ENCODE results near the gene ETV6. TPM values are rescaled to one million over a fixed set of nuclear protein-coding genes. Genes with fewer than 3 reads are reported as not detected.

The ETV6 gene
- total RNA-seq, 1 experiment from 2014 or later = 17.2 TPM

DNA sequence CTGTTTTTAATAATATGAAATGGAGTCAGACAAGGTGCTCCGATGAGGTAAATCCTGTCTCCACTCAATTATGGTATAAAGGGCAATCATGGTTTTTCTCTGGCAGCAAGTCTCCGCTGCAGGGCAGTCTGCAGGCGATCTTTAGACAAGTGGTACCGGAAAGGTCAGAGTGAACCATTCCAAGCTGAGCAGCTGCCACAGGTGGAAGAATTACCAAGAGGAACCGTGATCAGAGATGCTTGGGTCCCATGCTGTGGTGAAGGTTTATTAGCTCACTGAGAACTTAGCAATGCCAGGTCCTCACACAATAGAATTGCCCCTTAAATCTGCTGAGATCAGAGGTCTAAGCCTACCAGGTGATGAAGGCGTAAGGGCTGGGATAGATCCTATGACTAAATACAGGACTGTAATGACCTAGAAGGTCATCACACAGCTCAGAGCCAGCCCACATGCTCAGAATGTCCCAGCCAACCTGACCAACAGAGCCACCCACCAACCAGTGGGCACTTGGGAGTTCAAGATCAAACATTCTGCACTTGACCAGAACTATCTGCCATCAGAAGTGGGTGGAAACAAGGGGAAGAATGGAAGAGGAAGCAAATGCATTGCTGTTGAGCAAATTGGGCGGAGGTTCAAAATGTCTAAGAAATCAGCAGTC is 246.1 kb downstream of the ETV6 start:
- intact Hi-C loops (cut with micrococcal nuclease; ENCODE audit: unreplicated experiment) = no loop called here
- H3K27ac ChIP-seq (ENCODE audit: low read length) = no peak overlapping the region

DNA sequence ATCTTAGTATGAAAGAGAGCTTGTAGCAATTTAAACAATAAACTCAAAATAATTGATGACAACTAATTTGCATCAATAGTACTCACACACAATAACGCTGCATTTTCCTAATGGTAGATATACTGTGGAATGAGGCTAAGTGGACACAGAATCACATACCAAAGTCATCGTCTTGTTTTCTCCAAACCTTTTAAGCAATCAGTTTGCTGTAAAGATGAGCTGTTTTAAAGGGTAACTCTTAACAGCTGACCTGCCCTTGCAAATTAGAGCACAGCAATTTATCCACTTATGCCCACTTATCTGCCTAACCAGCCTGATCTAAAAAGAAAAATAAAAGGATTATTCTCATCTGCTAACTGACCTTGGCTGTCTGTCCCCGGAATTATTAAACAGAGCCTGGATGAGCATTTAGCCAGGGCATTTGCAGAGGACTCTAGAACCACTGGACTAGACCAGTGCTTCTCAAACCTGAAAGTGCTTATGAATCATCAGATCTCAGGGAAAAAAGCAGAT is 247.0 kb downstream of the ETV6 start:
- Histone ChIP-seq H3K4me3 (ENCODE audit: low read depth in 2 of 2, low read length in 2 of 2) (no peak overlapping the region), H3K27me3 (ENCODE audit: control insufficient read depth, insufficient read depth, low read length) (no peaks in the 10 kb centered on the region), H3K27ac (ENCODE audit: low read length) (no peak overlapping the region), H3K9me3 (ENCODE audit: control insufficient read depth, insufficient read depth, low read depth, low read length) (no peaks in the 10 kb centered on the region), H3K36me3 (ENCODE audit: control insufficient read depth, insufficient read depth, low read length) (no peaks in the 10 kb centered on the region), H3K4me1 (ENCODE audit: control insufficient read depth, insufficient read depth, low read length) (no peaks in the 10 kb centered on the region)
- intact Hi-C loops (cut with micrococcal nuclease; ENCODE audit: unreplicated experiment) (no loop called here), in situ Hi-C loops (cut with HindIII; ENCODE audit: low pct_unique_long_range_greater_than_20kb, low sequenced_read_pairs) (no loop called here)
- CTCF ChIA-PET = no interaction called here
- ATAC-seq (no peak), DNase-seq (ENCODE audit: low read depth, low spot score) (no peak)
- TF ChIP-seq, protein P1, sequence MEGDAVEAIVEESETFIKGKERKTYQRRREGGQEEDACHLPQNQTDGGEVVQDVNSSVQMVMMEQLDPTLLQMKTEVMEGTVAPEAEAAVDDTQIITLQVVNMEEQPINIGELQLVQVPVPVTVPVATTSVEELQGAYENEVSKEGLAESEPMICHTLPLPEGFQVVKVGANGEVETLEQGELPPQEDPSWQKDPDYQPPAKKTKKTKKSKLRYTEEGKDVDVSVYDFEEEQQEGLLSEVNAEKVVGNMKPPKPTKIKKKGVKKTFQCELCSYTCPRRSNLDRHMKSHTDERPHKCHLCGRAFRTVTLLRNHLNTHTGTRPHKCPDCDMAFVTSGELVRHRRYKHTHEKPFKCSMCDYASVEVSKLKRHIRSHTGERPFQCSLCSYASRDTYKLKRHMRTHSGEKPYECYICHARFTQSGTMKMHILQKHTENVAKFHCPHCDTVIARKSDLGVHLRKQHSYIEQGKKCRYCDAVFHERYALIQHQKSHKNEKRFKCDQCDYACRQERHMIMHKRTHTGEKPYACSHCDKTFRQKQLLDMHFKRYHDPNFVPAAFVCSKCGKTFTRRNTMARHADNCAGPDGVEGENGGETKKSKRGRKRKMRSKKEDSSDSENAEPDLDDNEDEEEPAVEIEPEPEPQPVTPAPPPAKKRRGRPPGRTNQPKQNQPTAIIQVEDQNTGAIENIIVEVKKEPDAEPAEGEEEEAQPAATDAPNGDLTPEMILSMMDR (IDR thresholded peaks at IDR 0.05) = no peak
- TF ChIP-seq SIN3A (IDR thresholded peaks at IDR 0.05; ENCODE audit: borderline replicate concordance, insufficient read depth, low read depth, low read length) = no peak
- TF ChIP-seq TCF7L2 (IDR thresholded peaks at IDR 0.05; ENCODE audit: low read depth, low read length) = no peak
- TF ChIP-seq, protein P2, sequence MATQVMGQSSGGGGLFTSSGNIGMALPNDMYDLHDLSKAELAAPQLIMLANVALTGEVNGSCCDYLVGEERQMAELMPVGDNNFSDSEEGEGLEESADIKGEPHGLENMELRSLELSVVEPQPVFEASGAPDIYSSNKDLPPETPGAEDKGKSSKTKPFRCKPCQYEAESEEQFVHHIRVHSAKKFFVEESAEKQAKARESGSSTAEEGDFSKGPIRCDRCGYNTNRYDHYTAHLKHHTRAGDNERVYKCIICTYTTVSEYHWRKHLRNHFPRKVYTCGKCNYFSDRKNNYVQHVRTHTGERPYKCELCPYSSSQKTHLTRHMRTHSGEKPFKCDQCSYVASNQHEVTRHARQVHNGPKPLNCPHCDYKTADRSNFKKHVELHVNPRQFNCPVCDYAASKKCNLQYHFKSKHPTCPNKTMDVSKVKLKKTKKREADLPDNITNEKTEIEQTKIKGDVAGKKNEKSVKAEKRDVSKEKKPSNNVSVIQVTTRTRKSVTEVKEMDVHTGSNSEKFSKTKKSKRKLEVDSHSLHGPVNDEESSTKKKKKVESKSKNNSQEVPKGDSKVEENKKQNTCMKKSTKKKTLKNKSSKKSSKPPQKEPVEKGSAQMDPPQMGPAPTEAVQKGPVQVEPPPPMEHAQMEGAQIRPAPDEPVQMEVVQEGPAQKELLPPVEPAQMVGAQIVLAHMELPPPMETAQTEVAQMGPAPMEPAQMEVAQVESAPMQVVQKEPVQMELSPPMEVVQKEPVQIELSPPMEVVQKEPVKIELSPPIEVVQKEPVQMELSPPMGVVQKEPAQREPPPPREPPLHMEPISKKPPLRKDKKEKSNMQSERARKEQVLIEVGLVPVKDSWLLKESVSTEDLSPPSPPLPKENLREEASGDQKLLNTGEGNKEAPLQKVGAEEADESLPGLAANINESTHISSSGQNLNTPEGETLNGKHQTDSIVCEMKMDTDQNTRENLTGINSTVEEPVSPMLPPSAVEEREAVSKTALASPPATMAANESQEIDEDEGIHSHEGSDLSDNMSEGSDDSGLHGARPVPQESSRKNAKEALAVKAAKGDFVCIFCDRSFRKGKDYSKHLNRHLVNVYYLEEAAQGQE (IDR thresholded peaks at IDR 0.05; ENCODE audit: insufficient read depth in 1 of 2, low read depth in 2 of 2, low read length in 1 of 2) = no peak
- no peak for TF ChIP-seq POLR2AphosphoS5 (IDR thresholded peaks at IDR 0.05; ENCODE audit: low read depth, low read length)
- no TSS peak for BruUV-seq (replicated peaks)
- POLR2A ChIA-PET = no interaction called here

More for the DNA sequence above, 246.1 kb downstream of the ETV6 start:
- no peak overlapping the region for H3K4me3 ChIP-seq (ENCODE audit: low read depth in 2 of 2, low read length in 2 of 2)
- H3K4me1 ChIP-seq (ENCODE audit: control insufficient read depth, insufficient read depth, low read length) = no peaks in the 10 kb centered on the region
- CTCF ChIA-PET = no interaction called here
- in situ Hi-C loops (cut with HindIII; ENCODE audit: low pct_unique_long_range_greater_than_20kb, low sequenced_read_pairs) = no loop called here
- H3K36me3 ChIP-seq (ENCODE audit: control insufficient read depth, insufficient read depth, low read length) = no peaks in the 10 kb centered on the region
- POLR2A ChIA-PET = no interaction called here
- ATAC-seq = no peak
- DNase-seq (ENCODE audit: low read depth, low spot score) = no peak
- H3K27me3 ChIP-seq (ENCODE audit: control insufficient read depth, insufficient read depth, low read length) = no peaks in the 10 kb centered on the region
- no TSS peak for BruUV-seq (replicated peaks)
- H3K9me3 ChIP-seq (ENCODE audit: control insufficient read depth, insufficient read depth, low read depth, low read length) = no peaks in the 10 kb centered on the region
- TF ChIP-seq POLR2AphosphoS5 (IDR thresholded peaks at IDR 0.05; ENCODE audit: low read depth, low read length) (no peak), SIN3A (IDR thresholded peaks at IDR 0.05; ENCODE audit: borderline replicate concordance, insufficient read depth, low read depth, low read length) (no peak), TCF7L2 (IDR thresholded peaks at IDR 0.05; ENCODE audit: low read depth, low read length) (no peak)

DNA sequence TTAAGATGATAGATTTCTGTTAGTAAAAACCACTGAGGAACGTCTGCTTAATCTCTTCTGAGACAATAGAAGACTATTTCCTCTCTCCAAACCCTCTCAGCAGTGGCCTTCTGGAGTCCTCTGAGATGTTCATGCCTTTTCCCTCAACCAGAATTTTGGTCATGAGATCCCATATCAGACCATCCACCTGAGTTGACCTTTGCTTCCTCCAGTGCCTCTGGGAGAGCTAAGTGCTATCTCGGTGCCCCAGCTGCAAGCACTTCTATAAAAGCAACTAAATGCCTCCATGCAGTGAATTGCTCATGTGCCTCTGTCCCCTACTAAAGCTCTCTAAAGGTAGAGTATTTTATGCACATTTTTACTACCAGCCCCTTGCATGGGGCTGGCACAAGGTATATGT is 248.4 kb downstream of the ETV6 start:
- CTCF ChIA-PET = no interaction called here
- no peaks in the 10 kb centered on the region for H3K27me3 ChIP-seq (ENCODE audit: control insufficient read depth, insufficient read depth, low read length)
- H3K36me3 ChIP-seq (ENCODE audit: control insufficient read depth, insufficient read depth, low read length) = no peaks in the 10 kb centered on the region
- no peak overlapping the region for H3K27ac ChIP-seq (ENCODE audit: low read length)
- ATAC-seq = no peak
- POLR2A ChIA-PET = no interaction called here
- in situ Hi-C loops (cut with HindIII; ENCODE audit: low pct_unique_long_range_greater_than_20kb, low sequenced_read_pairs) (no loop called here), intact Hi-C loops (cut with micrococcal nuclease; ENCODE audit: unreplicated experiment) (no loop called here)
- no peak overlapping the region for H3K4me3 ChIP-seq (ENCODE audit: low read depth in 2 of 2, low read length in 2 of 2)
- no TSS peak for BruUV-seq (replicated peaks)
- no peaks in the 10 kb centered on the region for H3K4me1 ChIP-seq (ENCODE audit: control insufficient read depth, insufficient read depth, low read length)
- no peaks in the 10 kb centered on the region for H3K9me3 ChIP-seq (ENCODE audit: control insufficient read depth, insufficient read depth, low read depth, low read length)
- no peak for DNase-seq (ENCODE audit: low read depth, low spot score)
- TF ChIP-seq SIN3A (IDR thresholded peaks at IDR 0.05; ENCODE audit: borderline replicate concordance, insufficient read depth, low read depth, low read length) (no peak), POLR2AphosphoS5 (IDR thresholded peaks at IDR 0.05; ENCODE audit: low read depth, low read length) (no peak), TCF7L2 (IDR thresholded peaks at IDR 0.05; ENCODE audit: low read depth, low read length) (no peak)
- TF ChIP-seq, protein P1 (IDR thresholded peaks at IDR 0.05) = no peak
- TF ChIP-seq, protein P2 (IDR thresholded peaks at IDR 0.05; ENCODE audit: insufficient read depth in 1 of 2, low read depth in 2 of 2, low read length in 1 of 2) = no peak

Measured in Panc1 (cell line).